ENCODE results near the gene F13A1.

F13A1 gene

GRCh38 chr6:6319952-6320811 is at the start of gene F13A1:
F13A1 (minus strand) TSS chr6:6320662; CDS start chr6:6318664, 1,998 bp downstream.
- DNase-seq (ENCODE audit: low read depth in 3 of 3, low spot score in 1 of 3), result no peak

- no peak for DNase-seq (ENCODE audit: low read depth in 3 of 3, low spot score in 1 of 3)
Measured at GRCh38 chr6:6368684-6369052, 48.2 kb upstream of the F13A1 start.

- DNase-seq (ENCODE audit: low read depth in 3 of 3, low spot score in 1 of 3), result no peak
Measured at GRCh38 chr6:6368040-6368683, 47.7 kb upstream of the F13A1 start.

GRCh38 chr6:6366803-6367202 is 46.3 kb upstream of the F13A1 start:
- no peak for DNase-seq (ENCODE audit: low read depth in 3 of 3, low spot score in 1 of 3)

GRCh38 chr6:6365242-6365641 is 44.8 kb upstream of the F13A1 start:
- DNase-seq (ENCODE audit: low read depth in 3 of 3, low spot score in 1 of 3), result no peak

GRCh38 chr6:6362056-6362840 is 41.8 kb upstream of the F13A1 start:
- no peak for DNase-seq (ENCODE audit: low read depth in 3 of 3, low spot score in 1 of 3)

GRCh38 chr6:6357530-6357929 is 37.1 kb upstream of the F13A1 start:
- DNase-seq (ENCODE audit: low read depth in 3 of 3, low spot score in 1 of 3), result no peak

- no peak for DNase-seq (ENCODE audit: low read depth in 3 of 3, low spot score in 1 of 3)
Measured at GRCh38 chr6:6357032-6357431, 36.6 kb upstream of the F13A1 start.

- no peak for DNase-seq (ENCODE audit: low read depth in 3 of 3, low spot score in 1 of 3)
Measured at GRCh38 chr6:6352772-6353171, 32.3 kb upstream of the F13A1 start.

GRCh38 chr6:6351511-6352025 is 31.1 kb upstream of the F13A1 start:
- DNase-seq (ENCODE audit: low read depth in 3 of 3, low spot score in 1 of 3), result no peak

- no peak for DNase-seq (ENCODE audit: low read depth in 3 of 3, low spot score in 1 of 3)
Measured at GRCh38 chr6:6350696-6351095, 30.2 kb upstream of the F13A1 start.

- no peak for DNase-seq (ENCODE audit: low read depth in 3 of 3, low spot score in 1 of 3)
Measured at GRCh38 chr6:6348256-6348655, 27.8 kb upstream of the F13A1 start.

- DNase-seq (ENCODE audit: low read depth in 3 of 3, low spot score in 1 of 3), result no peak
Measured at GRCh38 chr6:6346427-6347023, 26.1 kb upstream of the F13A1 start.

GRCh38 chr6:6333501-6333900 is 13.0 kb upstream of the F13A1 start:
- DNase-seq (ENCODE audit: low read depth in 3 of 3, low spot score in 1 of 3), result no peak

- no peak for DNase-seq (ENCODE audit: low read depth in 3 of 3, low spot score in 1 of 3)
Measured at GRCh38 chr6:6332811-6333244, 12.4 kb upstream of the F13A1 start.

GRCh38 chr6:6331946-6332601 is 11.6 kb upstream of the F13A1 start:
- DNase-seq (ENCODE audit: low read depth in 3 of 3, low spot score in 1 of 3), result no peak

GRCh38 chr6:6331393-6331792 is 10.9 kb upstream of the F13A1 start:
- no peak for DNase-seq (ENCODE audit: low read depth in 3 of 3, low spot score in 1 of 3)

GRCh38 chr6:6330407-6330806 is 9.9 kb upstream of the F13A1 start:
- no peak for DNase-seq (ENCODE audit: low read depth in 3 of 3, low spot score in 1 of 3)

GRCh38 chr6:6328451-6328850 is 8.0 kb upstream of the F13A1 start:
- DNase-seq (ENCODE audit: low read depth in 3 of 3, low spot score in 1 of 3), result no peak

- DNase-seq (ENCODE audit: low read depth in 3 of 3, low spot score in 1 of 3), result no peak
Measured at GRCh38 chr6:6323352-6323751, 2.9 kb upstream of the F13A1 start.

- no peak for DNase-seq (ENCODE audit: low read depth in 3 of 3, low spot score in 1 of 3)
Measured at GRCh38 chr6:6320901-6321300, 439 bp upstream of the F13A1 start.

Data from stimulated activated CD4-positive, alpha-beta T cell treated with anti-CD3 and anti-CD28 coated beads, TNF-alpha, amount 100 ng/mL, for 1 hour (primary cell).